ENCODE measurements around the gene KRTAP4-7. TPM values are rescaled to one million over a fixed set of nuclear protein-coding genes. Genes with fewer than 3 reads are reported as not detected.

KRTAP4-7 gene
- total RNA-seq (2022; extraction: Qiagen RNA extraction; ENCODE audit: low read depth) = not detected in 5 replicates

GRCh38 chr17:41084100-41084856, at the start of gene KRTAP4-7:
Gene KRTAP4-7, plus strand, starts transcription at chr17:41084150. Its CDS starts 57 bp downstream, at chr17:41084207.

DNA sequence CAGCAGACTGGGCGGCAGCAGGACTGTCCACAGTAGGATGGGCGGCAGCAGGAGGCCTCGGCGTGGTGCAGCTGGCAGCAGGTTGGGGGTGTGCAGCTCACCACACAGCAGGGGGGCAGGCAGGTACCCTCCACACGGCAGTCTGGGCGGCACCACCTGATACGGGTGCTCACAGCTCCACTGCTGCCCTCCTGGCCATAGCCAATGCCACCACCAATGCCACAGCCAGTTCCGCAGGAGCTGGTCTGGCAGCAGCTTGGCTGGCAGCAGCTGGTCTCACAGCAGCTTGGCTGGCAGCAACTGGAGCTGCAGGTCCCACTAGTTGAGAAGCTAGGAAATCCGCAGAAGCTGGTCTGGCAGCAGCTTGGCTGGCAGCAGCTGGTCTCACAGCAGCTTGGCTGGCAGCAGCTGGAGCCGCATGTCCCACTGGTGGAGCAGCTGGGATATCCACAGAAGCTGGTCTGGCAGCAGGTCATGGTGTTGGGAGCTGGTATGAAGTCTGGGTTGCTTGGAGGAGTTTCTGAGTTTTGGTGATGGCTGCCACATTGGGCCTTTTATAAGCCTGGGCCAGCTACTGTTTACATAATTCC, 49.5 kb upstream of the KRTAP4-7 start, which contains the start of gene KRTAP1-3:
KRTAP1-3 (minus strand) TSS at position 529 of the 590 bp plus-strand sequence; CDS start at position 476, 53 bp downstream.

GRCh38 chr17:41040783-41041571, 43.0 kb upstream of the KRTAP4-7 start, which contains the start of gene KRTAP1-1:
Gene KRTAP1-1, minus strand, starts transcription at chr17:41041450. Its CDS starts 53 bp downstream, at chr17:41041397.

DNA sequence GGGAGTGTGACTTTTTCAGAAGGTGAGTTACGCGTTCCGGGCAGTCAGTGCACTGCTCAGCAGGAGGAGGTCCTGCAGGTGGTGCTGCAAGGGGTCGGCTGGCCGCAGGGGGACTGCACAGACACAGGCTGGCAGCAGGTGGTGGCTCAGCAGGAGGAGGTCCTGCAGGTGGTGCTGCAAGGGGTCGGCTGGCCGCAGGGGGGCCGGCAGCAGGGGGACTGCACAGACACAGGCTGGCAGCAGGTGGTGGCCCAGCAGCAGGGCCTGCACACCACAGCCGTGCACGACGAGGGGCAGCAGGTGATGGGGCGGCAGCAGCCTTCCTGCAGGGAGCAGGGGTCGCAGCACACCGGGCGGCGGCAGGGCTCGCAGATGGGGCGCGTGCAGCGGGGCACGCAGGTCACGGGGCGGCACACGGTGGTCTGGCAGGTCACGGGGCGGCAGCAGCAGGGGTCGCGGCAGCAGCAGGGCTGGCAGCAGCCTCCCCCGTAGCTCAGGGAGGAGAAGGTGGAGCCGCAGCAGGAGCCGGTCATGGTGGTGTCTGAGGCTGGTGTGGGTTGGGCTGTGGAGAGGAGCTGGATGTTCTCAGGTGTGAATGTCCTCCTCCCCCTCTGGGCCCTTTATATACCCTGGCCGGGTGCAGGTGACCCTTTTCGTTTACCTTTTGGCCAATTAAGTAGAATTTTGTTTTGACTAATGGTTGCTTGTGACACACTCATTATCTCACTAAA, 37.0 kb upstream of the KRTAP4-7 start, which contains the start of gene KRTAP2-1:
KRTAP2-1 (minus strand) TSS at position 582 of the 731 bp plus-strand sequence; CDS start at position 533, 49 bp downstream.

GRCh38 chr17:41055130-41055529, 28.8 kb upstream of the KRTAP4-7 start, which contains the start of gene KRTAP2-2:
Gene KRTAP2-2, minus strand, starts transcription at chr17:41055230. Its CDS starts 19 bp downstream, at chr17:41055211.

GRCh38 chr17:41060052-41060604, 23.8 kb upstream of the KRTAP4-7 start, which contains the start of gene KRTAP2-3:
Gene KRTAP2-3, minus strand, starts transcription at chr17:41060114. Its CDS starts 64 bp downstream, at chr17:41060050.

GRCh38 chr17:41065829-41066624, 17.9 kb upstream of the KRTAP4-7 start, which contains the start of gene KRTAP2-4:
Gene KRTAP2-4, minus strand, starts transcription at chr17:41065879. Its CDS starts 34 bp downstream, at chr17:41065845.

DNA sequence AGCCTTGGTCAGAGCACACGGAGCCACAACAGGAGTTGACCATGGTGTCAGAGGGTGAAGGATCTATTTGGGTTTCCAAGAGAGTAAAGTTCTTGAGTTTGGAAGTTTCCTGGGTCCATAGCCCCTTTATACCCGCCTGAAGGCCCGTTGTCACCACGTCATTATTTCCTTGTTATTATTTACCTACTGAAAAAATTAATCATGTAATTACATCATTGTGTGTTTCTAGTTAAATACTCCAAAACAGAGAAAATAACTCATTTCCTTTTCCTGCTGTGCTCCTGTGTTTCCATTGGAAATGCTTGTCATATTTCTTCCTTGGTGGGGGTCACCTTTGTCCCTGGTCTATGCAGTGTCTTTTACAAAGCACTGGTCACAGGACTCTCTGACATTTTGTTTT, 14.1 kb downstream of the KRTAP4-7 start, which contains the start of gene KRTAP4-8:
KRTAP4-8 (minus strand) TSS at position 101 of the 400 bp plus-strand sequence; CDS start at position 43, 58 bp downstream.

DNA sequence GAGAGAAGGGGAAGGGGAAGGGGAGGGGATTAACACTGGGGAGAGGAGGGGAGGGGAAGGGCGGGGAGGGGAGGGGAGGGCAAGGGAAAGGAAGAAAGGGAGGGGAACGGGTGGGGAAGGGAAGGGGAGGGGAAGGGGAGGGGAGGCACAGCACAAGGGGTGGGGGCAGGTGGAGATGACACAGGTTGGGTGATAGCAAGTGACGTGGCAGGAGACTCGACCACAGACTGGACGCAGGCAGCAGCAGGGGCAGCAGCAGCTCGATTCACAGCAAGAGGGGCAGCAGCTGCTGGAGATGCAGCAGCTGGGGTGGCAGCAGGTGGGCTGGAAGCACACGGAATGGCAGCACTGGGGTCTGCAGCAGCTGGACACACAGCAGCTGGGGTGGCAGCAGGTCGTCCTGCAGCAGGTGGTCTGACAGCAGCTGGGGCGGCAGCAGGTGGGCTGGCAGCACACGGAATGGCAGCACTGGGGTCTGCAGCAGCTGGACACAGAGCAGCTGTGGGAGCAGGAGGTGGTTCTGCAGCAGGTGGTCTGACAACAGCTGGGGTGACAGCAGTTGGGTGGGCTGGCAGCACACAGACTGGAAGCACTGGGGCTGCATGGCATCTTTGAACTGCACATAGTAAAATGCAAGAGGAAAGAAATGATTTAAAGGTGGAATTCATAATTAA, 17.8 kb downstream of the KRTAP4-7 start, which contains the start of gene KRTAP4-16:
KRTAP4-16 (minus strand) TSS at position 624 of the 674 bp plus-strand sequence; CDS start at position 624, 0 bp downstream.

DNA sequence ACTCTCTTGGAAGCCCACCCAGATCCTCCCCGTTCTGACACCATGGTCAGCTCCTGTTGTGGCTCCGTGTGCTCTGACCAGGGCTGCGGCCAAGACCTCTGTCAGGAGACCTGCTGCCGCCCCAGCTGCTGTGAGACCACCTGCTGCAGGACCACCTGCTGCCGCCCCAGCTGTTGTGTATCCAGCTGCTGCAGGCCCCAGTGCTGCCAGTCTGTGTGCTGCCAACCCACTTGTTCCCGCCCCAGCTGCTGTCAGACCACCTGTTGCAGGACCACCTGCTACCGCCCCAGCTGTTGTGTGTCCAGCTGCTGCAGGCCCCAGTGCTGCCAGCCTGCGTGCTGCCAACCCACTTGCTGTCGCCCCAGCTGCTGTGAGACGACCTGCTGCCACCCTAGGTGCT, 21.4 kb downstream of the KRTAP4-7 start, which contains the start of gene KRTAP4-9:
KRTAP4-9 (plus strand) TSS at position 43 of the 400 bp plus-strand sequence; CDS start at position 43, 0 bp downstream.

GRCh38 chr17:41117846-41118386, 34.0 kb downstream of the KRTAP4-7 start, which contains the start of gene KRTAP4-11:
Gene KRTAP4-11, minus strand, starts transcription at chr17:41118373. Its CDS starts 58 bp downstream, at chr17:41118315.

DNA sequence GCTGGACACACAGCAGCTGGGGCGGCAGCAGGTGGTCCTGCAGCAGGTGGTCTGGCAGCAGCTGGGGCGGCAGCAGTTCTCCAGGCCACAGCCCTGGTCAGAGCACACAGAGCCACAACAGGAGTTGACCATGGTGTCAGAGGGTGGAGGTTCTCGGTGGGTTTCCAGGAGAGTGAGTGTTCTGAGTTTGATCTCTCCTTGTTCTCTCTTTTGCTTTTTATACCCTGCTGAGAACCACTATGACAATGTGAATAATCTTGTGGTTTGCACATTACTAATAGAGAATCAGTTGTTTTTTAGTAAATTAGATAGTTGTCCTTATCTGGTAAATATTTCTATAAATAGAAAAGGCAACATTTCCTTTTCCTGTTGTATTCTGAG, 40.0 kb downstream of the KRTAP4-7 start, which contains the start of gene KRTAP4-12:
KRTAP4-12 (minus strand) TSS at position 192 of the 381 bp plus-strand sequence; CDS start at position 132, 60 bp downstream.

Other genes with a start within 250 kb of the KRTAP4-7 start
- gene KRT12, start 216.9 kb upstream of the KRTAP4-7 start, total RNA-seq (2022; extraction: Qiagen RNA extraction; ENCODE audit: low read depth) = not detected in 5 replicates
- gene KRT20, start 198.9 kb upstream of the KRTAP4-7 start, total RNA-seq (2022; extraction: Qiagen RNA extraction; ENCODE audit: low read depth) = 0.17 to 0.43 TPM (median 0.28 TPM) in 5 replicates
- gene KRT23, start 146.5 kb upstream of the KRTAP4-7 start, total RNA-seq (2022; extraction: Qiagen RNA extraction; ENCODE audit: low read depth) = 0.06 to 0.30 TPM (median 0.08 TPM) in 3 of 5 replicates, not detected in the others
- gene KRT39, start 117.2 kb upstream of the KRTAP4-7 start, total RNA-seq (2022; extraction: Qiagen RNA extraction; ENCODE audit: low read depth) = not detected in 5 replicates
- gene KRT40, start 99.8 kb upstream of the KRTAP4-7 start, total RNA-seq (2022; extraction: Qiagen RNA extraction; ENCODE audit: low read depth) = not detected in 5 replicates
- gene KRTAP3-3, start 90.0 kb upstream of the KRTAP4-7 start, total RNA-seq (2022; extraction: Qiagen RNA extraction; ENCODE audit: low read depth) = not detected in 5 replicates
- 0.36 to 0.50 TPM (median 0.42 TPM) in 3 of 5 replicates, not detected in the others for gene KRTAP3-2, start 84.2 kb upstream of the KRTAP4-7 start, total RNA-seq (2022; extraction: Qiagen RNA extraction; ENCODE audit: low read depth)
- gene KRTAP3-1, start 75.0 kb upstream of the KRTAP4-7 start, total RNA-seq (2022; extraction: Qiagen RNA extraction; ENCODE audit: low read depth) = not detected in 5 replicates
- not detected in 5 replicates for gene KRTAP1-5, start 56.9 kb upstream of the KRTAP4-7 start, total RNA-seq (2022; extraction: Qiagen RNA extraction; ENCODE audit: low read depth)
- not detected in 5 replicates for gene KRTAP1-4, start 54.0 kb upstream of the KRTAP4-7 start, total RNA-seq (2022; extraction: Qiagen RNA extraction; ENCODE audit: low read depth)
- not detected in 5 replicates for gene KRTAP1-3, start 49.3 kb upstream of the KRTAP4-7 start, total RNA-seq (2022; extraction: Qiagen RNA extraction; ENCODE audit: low read depth)
- gene KRTAP1-1, start 42.7 kb upstream of the KRTAP4-7 start, total RNA-seq (2022; extraction: Qiagen RNA extraction; ENCODE audit: low read depth) = not detected in 5 replicates
- not detected in 5 replicates for gene KRTAP2-1, start 36.8 kb upstream of the KRTAP4-7 start, total RNA-seq (2022; extraction: Qiagen RNA extraction; ENCODE audit: low read depth)
- not detected in 5 replicates for gene KRTAP2-2, start 28.9 kb upstream of the KRTAP4-7 start, total RNA-seq (2022; extraction: Qiagen RNA extraction; ENCODE audit: low read depth)
- gene KRTAP2-3, start 24.0 kb upstream of the KRTAP4-7 start, total RNA-seq (2022; extraction: Qiagen RNA extraction; ENCODE audit: low read depth) = not detected in 5 replicates
- gene KRTAP2-4, start 18.3 kb upstream of the KRTAP4-7 start, total RNA-seq (2022; extraction: Qiagen RNA extraction; ENCODE audit: low read depth) = not detected in 5 replicates
- gene KRTAP4-8, start 14.0 kb downstream of the KRTAP4-7 start, total RNA-seq (2022; extraction: Qiagen RNA extraction; ENCODE audit: low read depth) = 0.08 TPM in 1 of 5 replicates, not detected in the others
- not detected in 5 replicates for gene KRTAP4-16, start 18.1 kb downstream of the KRTAP4-7 start, total RNA-seq (2022; extraction: Qiagen RNA extraction; ENCODE audit: low read depth)
- not detected in 5 replicates for gene KRTAP4-9, start 21.2 kb downstream of the KRTAP4-7 start, total RNA-seq (2022; extraction: Qiagen RNA extraction; ENCODE audit: low read depth)
- not detected in 5 replicates for gene KRTAP4-11, start 34.2 kb downstream of the KRTAP4-7 start, total RNA-seq (2022; extraction: Qiagen RNA extraction; ENCODE audit: low read depth)
- gene KRTAP4-12, start 40.0 kb downstream of the KRTAP4-7 start, total RNA-seq (2022; extraction: Qiagen RNA extraction; ENCODE audit: low read depth) = not detected in 5 replicates
- not detected in 5 replicates for gene KRTAP4-6, start 56.4 kb downstream of the KRTAP4-7 start, total RNA-seq (2022; extraction: Qiagen RNA extraction; ENCODE audit: low read depth)
- not detected in 5 replicates for gene KRTAP4-5, start 65.7 kb downstream of the KRTAP4-7 start, total RNA-seq (2022; extraction: Qiagen RNA extraction; ENCODE audit: low read depth)
- gene KRTAP4-4, start 76.6 kb downstream of the KRTAP4-7 start, total RNA-seq (2022; extraction: Qiagen RNA extraction; ENCODE audit: low read depth) = not detected in 5 replicates
- not detected in 5 replicates for gene KRTAP4-3, start 84.1 kb downstream of the KRTAP4-7 start, total RNA-seq (2022; extraction: Qiagen RNA extraction; ENCODE audit: low read depth)
- not detected in 5 replicates for gene KRTAP4-2, start 94.1 kb downstream of the KRTAP4-7 start, total RNA-seq (2022; extraction: Qiagen RNA extraction; ENCODE audit: low read depth)
- gene KRTAP4-1, start 100.8 kb downstream of the KRTAP4-7 start, total RNA-seq (2022; extraction: Qiagen RNA extraction; ENCODE audit: low read depth) = 0.17 to 0.25 TPM (median 0.24 TPM) in 4 of 5 replicates, not detected in the other
- not detected in 5 replicates for gene KRTAP9-1, start 105.7 kb downstream of the KRTAP4-7 start, total RNA-seq (2022; extraction: Qiagen RNA extraction; ENCODE audit: low read depth)
- not detected in 5 replicates for gene KRTAP9-2, start 142.5 kb downstream of the KRTAP4-7 start, total RNA-seq (2022; extraction: Qiagen RNA extraction; ENCODE audit: low read depth)
- gene KRTAP9-3, start 148.3 kb downstream of the KRTAP4-7 start, total RNA-seq (2022; extraction: Qiagen RNA extraction; ENCODE audit: low read depth) = not detected in 5 replicates
- gene KRTAP9-8, start 153.8 kb downstream of the KRTAP4-7 start, total RNA-seq (2022; extraction: Qiagen RNA extraction; ENCODE audit: low read depth) = not detected in 5 replicates
- gene KRTAP9-4, start 165.5 kb downstream of the KRTAP4-7 start, total RNA-seq (2022; extraction: Qiagen RNA extraction; ENCODE audit: low read depth) = not detected in 5 replicates
- not detected in 5 replicates for gene KRTAP9-9, start 171.2 kb downstream of the KRTAP4-7 start, total RNA-seq (2022; extraction: Qiagen RNA extraction; ENCODE audit: low read depth)
- gene KRTAP9-6, start 181.2 kb downstream of the KRTAP4-7 start, total RNA-seq (2022; extraction: Qiagen RNA extraction; ENCODE audit: low read depth) = not detected in 5 replicates
- not detected in 5 replicates for gene KRTAP9-7, start 191.5 kb downstream of the KRTAP4-7 start, total RNA-seq (2022; extraction: Qiagen RNA extraction; ENCODE audit: low read depth)
- gene KRTAP29-1, start 218.7 kb downstream of the KRTAP4-7 start, total RNA-seq (2022; extraction: Qiagen RNA extraction; ENCODE audit: low read depth) = not detected in 5 replicates
- not detected in 5 replicates for gene KRTAP16-1, start 225.2 kb downstream of the KRTAP4-7 start, total RNA-seq (2022; extraction: Qiagen RNA extraction; ENCODE audit: low read depth)
- not detected in 5 replicates for gene KRTAP17-1, start 231.6 kb downstream of the KRTAP4-7 start, total RNA-seq (2022; extraction: Qiagen RNA extraction; ENCODE audit: low read depth)